ENCODE measurements around the gene TRPT1.

Gene TRPT1

GRCh38 chr11:64245797-64246620 is 20.0 kb upstream of the TRPT1 start (continued):
- TF ChIP-seq ZNF701 (tag by site-specific recombination; IDR thresholded peaks at IDR 0.05): no peak
- TF ChIP-seq ZNF560 (tag by site-specific recombination; IDR thresholded peaks at IDR 0.05; ENCODE audit: borderline replicate concordance): no peak
- no peak for TF ChIP-seq ZNF121 (tag by site-specific recombination; IDR thresholded peaks at IDR 0.05)
- TF ChIP-seq ZNF518A (tag by site-specific recombination; conservative IDR thresholded peaks at IDR 0.05; ENCODE audit: low read depth): no peak
- TF ChIP-seq ELK4 (IDR thresholded peaks at IDR 0.05; ENCODE audit: borderline replicate concordance, low read depth, low read length): no peak
- TF ChIP-seq KLF7 (tag by site-specific recombination; IDR thresholded peaks at IDR 0.05; ENCODE audit: borderline replicate concordance): peak; percentile 25; the same call in 1 of the 2 replicates
- TF ChIP-seq ZNF214 (tag by site-specific recombination; IDR thresholded peaks at IDR 0.05; ENCODE audit: borderline replicate concordance): no peak
- peak; percentile 86 for TF ChIP-seq GLIS2 (tag by site-specific recombination; IDR thresholded peaks at IDR 0.05)
- TF ChIP-seq ZBTB48 (tag by site-specific recombination; IDR thresholded peaks at IDR 0.05): 0 out of 2 replicates have a peak, but pooled peaks have one; percentile 27
- no peak for TF ChIP-seq BCL11B (tag by site-specific recombination; IDR thresholded peaks at IDR 0.05; ENCODE audit: low read depth)
- no peak for TF ChIP-seq ZNF785 (tag by site-specific recombination; IDR thresholded peaks at IDR 0.05)
- 0 out of 2 replicates have a peak, but pooled peaks have one; percentile 2 for TF ChIP-seq KLF10 (tag by site-specific recombination; IDR thresholded peaks at IDR 0.05)
- peak; percentile 33; the same call in 1 of the 2 replicates for TF ChIP-seq INSM2 (tag by site-specific recombination; IDR thresholded peaks at IDR 0.05)
- TF ChIP-seq ZNF24 (tag by site-specific recombination; IDR thresholded peaks at IDR 0.05): no peak
- TF ChIP-seq ZNF280D (tag by site-specific recombination; IDR thresholded peaks at IDR 0.05): no peak
- TF ChIP-seq ZNF510 (tag by site-specific recombination; IDR thresholded peaks at IDR 0.05; ENCODE audit: insufficient replicate concordance): no peak
- TF ChIP-seq ZSCAN5A (tag by site-specific recombination; IDR thresholded peaks at IDR 0.05): peak; percentile 98; the same call in 1 of the 2 replicates
- no peak for TF ChIP-seq ZNF18 (tag by site-specific recombination; IDR thresholded peaks at IDR 0.05)
- TF ChIP-seq ZIC2 (tag by site-specific recombination; IDR thresholded peaks at IDR 0.05): peak; percentile 65
- TF ChIP-seq ZNF341 (tag by site-specific recombination; IDR thresholded peaks at IDR 0.05; ENCODE audit: low read depth): peak; percentile 80
- TF ChIP-seq ZNF157 (tag by site-specific recombination; IDR thresholded peaks at IDR 0.05): no peak
- peak; percentile 51 for TF ChIP-seq ZBTB26 (tag by site-specific recombination; optimal IDR thresholded peaks at IDR 0.05)
- TF ChIP-seq ZNF114 (tag by site-specific recombination; IDR thresholded peaks at IDR 0.05): no peak

All from HEK293 (cell line).